Liver (tissue), 9 donors: Measurements from ENCODE around the gene DNAJB6. TPM values are rescaled to one million over a fixed set of nuclear protein-coding genes. Genes with fewer than 3 reads are reported as not detected.

Experiments used
- DNase-seq: peaks from one replicate; pipeline ENCODE4 v3.0.0-alpha.2; 2017; ENCODE audit warnings: low spot score
- H3K27ac ChIP-seq, 2 donors: one replicate each; pipeline ENCODE4 v1.7.0; 2013; ENCODE audit warnings: inconsistent platforms in 2 of 2, low read length in 2 of 2, control low read depth in 1 of 2, low read depth in 1 of 2, mild to moderate bottlenecking in 1 of 2
- H3K27me3 ChIP-seq, 4 donors: one replicate each; pipeline versions ENCODE4 v1.6.1 to v1.7.0; 2013; ENCODE audit warnings: low read length in 3 of 4, inconsistent platforms in 1 of 4, mild to moderate bottlenecking in 1 of 4, moderate library complexity in 1 of 4; ENCODE audit not compliant: control insufficient read depth in 4 of 4, insufficient read depth in 4 of 4
- H3K36me3 ChIP-seq, 4 donors: one replicate each; pipeline versions ENCODE4 v1.6.1 to v1.7.0; 2013; ENCODE audit warnings: low read length in 3 of 4, mild to moderate bottlenecking in 3 of 4, low read depth in 1 of 4, moderate library complexity in 1 of 4; ENCODE audit not compliant: control insufficient read depth in 4 of 4, insufficient read depth in 3 of 4
- H3K4me1 ChIP-seq, 4 donors: one replicate each; pipeline versions ENCODE4 v1.6.1 to v1.7.0; 2013; ENCODE audit warnings: low read length in 3 of 4, mild to moderate bottlenecking in 3 of 4, moderate library complexity in 1 of 4; ENCODE audit not compliant: control insufficient read depth in 4 of 4, insufficient read depth in 4 of 4
- H3K4me3 ChIP-seq, 3 donors: one replicate each; pipeline versions ENCODE4 v1.6.1 to v1.7.0; 2013; ENCODE audit warnings: low read length in 3 of 3, control low read depth in 1 of 3, low read depth in 1 of 3, mild to moderate bottlenecking in 1 of 3
- H3K9ac ChIP-seq, 2 donors: one replicate each; pipeline ENCODE4 v1.7.0; 2013; ENCODE audit warnings: low read length in 2 of 2, mild to moderate bottlenecking in 2 of 2, moderate library complexity in 2 of 2, control low read depth in 1 of 2, low read depth in 1 of 2
- H3K9me3 ChIP-seq, 4 donors: one replicate each; pipeline versions ENCODE4 v1.6.1 to v1.7.0; 2013; ENCODE audit warnings: low read length in 3 of 4; ENCODE audit not compliant: control insufficient read depth in 4 of 4
- ATF3 ChIP-seq: IDR thresholded peaks from 2 replicates; pipeline ENCODE4 v1.6.1; 2016; ENCODE audit warnings: antibody characterized with exemption
- CTCF ChIP-seq: fragments of 150-350 bp; IDR thresholded peaks from 2 replicates; pipeline ENCODE4 v1.5.1; 2017; ENCODE audit warnings: improper control_type of control experiment, low read depth, low read length; ENCODE audit not compliant: missing input control
- EGR1 ChIP-seq, 2 donors: IDR thresholded peaks; 2 replicates each; pipeline ENCODE4 v1.6.1; 2016 to 2018; ENCODE audit warnings: antibody characterized with exemption in 2 of 2, low read depth in 2 of 2
- FOXA1 ChIP-seq: IDR thresholded peaks from 2 replicates; pipeline ENCODE4 v1.6.1; 2016; ENCODE audit warnings: antibody characterized with exemption
- FOXA2 ChIP-seq: IDR thresholded peaks from 2 replicates; pipeline ENCODE4 v1.6.1; 2016; ENCODE audit warnings: antibody characterized with exemption
- GABPA ChIP-seq, 2 donors: IDR thresholded peaks in 1 of 2; conservative IDR thresholded peaks in 1 of 2; 2 replicates each; pipeline ENCODE4 v1.6.1; 2016; ENCODE audit warnings: antibody characterized with exemption in 2 of 2, mild to moderate bottlenecking in 1 of 2, moderate library complexity in 1 of 2
- HNF4A ChIP-seq, 2 donors: conservative IDR thresholded peaks; 2 replicates each; pipeline ENCODE4 v1.6.1; 2016; ENCODE audit warnings: antibody characterized with exemption in 2 of 2, mild to moderate bottlenecking in 2 of 2
- HNF4G ChIP-seq: IDR thresholded peaks from 2 replicates; pipeline ENCODE4 v1.6.1; 2016; ENCODE audit warnings: antibody characterized with exemption
- JUND ChIP-seq, 2 donors: IDR thresholded peaks; 2 replicates each; pipeline ENCODE4 v1.6.1; 2016; ENCODE audit warnings: antibody characterized with exemption in 2 of 2
- MAX ChIP-seq: IDR thresholded peaks from 2 replicates; pipeline ENCODE4 v1.6.1; 2016; ENCODE audit warnings: antibody characterized with exemption
- NR2F2 ChIP-seq: IDR thresholded peaks from 2 replicates; pipeline ENCODE4 v1.6.1; 2016; ENCODE audit warnings: antibody characterized with exemption
- RAD21 ChIP-seq, 2 donors: IDR thresholded peaks; 2 replicates each; pipeline ENCODE4 v1.6.1; 2016; ENCODE audit warnings: antibody characterized with exemption in 2 of 2, mild to moderate bottlenecking in 2 of 2
- REST ChIP-seq: IDR thresholded peaks from 2 replicates; pipeline ENCODE4 v1.6.1; 2016; ENCODE audit warnings: antibody characterized with exemption, mild to moderate bottlenecking
- RXRA ChIP-seq, 2 donors: IDR thresholded peaks; 2 replicates each; pipeline ENCODE4 v1.6.1; 2017 to 2018; ENCODE audit warnings: antibody characterized with exemption in 2 of 2, mild to moderate bottlenecking in 1 of 2
- SP1 ChIP-seq: IDR thresholded peaks from 2 replicates; pipeline ENCODE4 v1.6.1; 2018; ENCODE audit warnings: antibody characterized with exemption, mild to moderate bottlenecking
- TAF1 ChIP-seq: conservative IDR thresholded peaks from 2 replicates; pipeline ENCODE4 v1.6.1; 2016; ENCODE audit warnings: antibody characterized with exemption, mild to moderate bottlenecking
- YY1 ChIP-seq: IDR thresholded peaks from 2 replicates; pipeline ENCODE4 v1.6.1; 2016; ENCODE audit warnings: antibody characterized with exemption, mild to moderate bottlenecking
- ZBTB33 ChIP-seq: IDR thresholded peaks from 2 replicates; pipeline ENCODE4 v1.6.1; 2016; ENCODE audit warnings: antibody characterized with exemption
- WGBS: extraction: QIAGEN DNeasy Blood & Tissue Kit; methylation state at CpG from one replicate; pipeline ENCODE4 v1.1.7; 2013; 5-methylcytosine and 5-hydroxymethylcytosine counted together
- polyA plus RNA-seq, 2 donors: library from polyadenylated mRNA; stranded (reverse) in 1 of 2; unstranded in 1 of 2; fragments of 200-250 nt in 1 of 2; fragments of >200 nt in 1 of 2; fragmentation: Nextera tagmentation in 1 of 2; extraction: Ambion mirVana in 1 of 2; gene quantifications; one replicate each; pipeline versions ENCODE4 v1.2.1 to v1.2.3, GENCODE V29; 2013 to 2015
- total RNA-seq, 2 donors: library from RNA; depleted of rRNA; stranded (reverse); fragments of >200 nt; gene quantifications; one replicate each; pipeline ENCODE4 v1.2.3, GENCODE V29; 2014
- donor health status: healthy.
- donor health status: healthy.
- donor health status: healthy.
- donor health status: healthy.
- donor health status: healthy.

DNAJB6 gene
- total and polyA plus RNA-seq, 4 donors = 26.5 to 46.6 (median 42.4) TPM

- no peak for DNase-seq
- H3K4me1 ChIP-seq = no peaks in the 10 kb centered on the region
- TF ChIP-seq REST = no peak
- TF ChIP-seq TAF1 = no peak
- TF ChIP-seq HNF4G = no peak
- TF ChIP-seq FOXA1 = no peak
- no peak for TF ChIP-seq FOXA2
- no peak for TF ChIP-seq HNF4A (conservative IDR thresholded peaks at IDR 0.05)
- no peak for TF ChIP-seq YY1
- no peak for TF ChIP-seq SP1
- no peak for TF ChIP-seq RXRA (IDR thresholded peaks at IDR 0.05)
- no peak for TF ChIP-seq ATF3
- no peak for TF ChIP-seq NR2F2
- TF ChIP-seq ZBTB33 = no peak
- no peak for TF ChIP-seq CTCF
- no peak for TF ChIP-seq EGR1 (IDR thresholded peaks at IDR 0.05; ENCODE audit: low read depth in 2 of 2)
- TF ChIP-seq GABPA (IDR thresholded peaks at IDR 0.05 in 1 of 2, conservative IDR thresholded peaks at IDR 0.05 in 1 of 2) = no peak
- TF ChIP-seq RAD21 (IDR thresholded peaks at IDR 0.05) = no peak
- no peak for TF ChIP-seq JUND (IDR thresholded peaks at IDR 0.05)
- no peak for TF ChIP-seq MAX
- H3K27ac ChIP-seq = no peak overlapping the region
- no peak overlapping the region for H3K4me3 ChIP-seq
- no peaks in the 10 kb centered on the region for H3K27me3 ChIP-seq
- H3K36me3 ChIP-seq = no peaks in the 10 kb centered on the region
- H3K9ac ChIP-seq = no peak overlapping the region
- H3K9me3 ChIP-seq = no peaks in the 10 kb centered on the region
- 87% methylated on average over 27 of the region's 27 CpGs for WGBS
These were observed 107.4 kb downstream of the DNAJB6 start for GRCh38 chr7:157444011-157444842.
